Measurements from ENCODE around the gene COL6A5. TPM values are rescaled to one million over a fixed set of nuclear protein-coding genes. Genes with fewer than 3 reads are reported as not detected.

Gene COL6A5
- total and polyA plus RNA-seq, 9 of the 15 experiments (the other 6 are each of a cell fraction or from before 2014, with no cell fraction given) = 1.5 to 9.7 (median 5.6) TPM

DNA sequence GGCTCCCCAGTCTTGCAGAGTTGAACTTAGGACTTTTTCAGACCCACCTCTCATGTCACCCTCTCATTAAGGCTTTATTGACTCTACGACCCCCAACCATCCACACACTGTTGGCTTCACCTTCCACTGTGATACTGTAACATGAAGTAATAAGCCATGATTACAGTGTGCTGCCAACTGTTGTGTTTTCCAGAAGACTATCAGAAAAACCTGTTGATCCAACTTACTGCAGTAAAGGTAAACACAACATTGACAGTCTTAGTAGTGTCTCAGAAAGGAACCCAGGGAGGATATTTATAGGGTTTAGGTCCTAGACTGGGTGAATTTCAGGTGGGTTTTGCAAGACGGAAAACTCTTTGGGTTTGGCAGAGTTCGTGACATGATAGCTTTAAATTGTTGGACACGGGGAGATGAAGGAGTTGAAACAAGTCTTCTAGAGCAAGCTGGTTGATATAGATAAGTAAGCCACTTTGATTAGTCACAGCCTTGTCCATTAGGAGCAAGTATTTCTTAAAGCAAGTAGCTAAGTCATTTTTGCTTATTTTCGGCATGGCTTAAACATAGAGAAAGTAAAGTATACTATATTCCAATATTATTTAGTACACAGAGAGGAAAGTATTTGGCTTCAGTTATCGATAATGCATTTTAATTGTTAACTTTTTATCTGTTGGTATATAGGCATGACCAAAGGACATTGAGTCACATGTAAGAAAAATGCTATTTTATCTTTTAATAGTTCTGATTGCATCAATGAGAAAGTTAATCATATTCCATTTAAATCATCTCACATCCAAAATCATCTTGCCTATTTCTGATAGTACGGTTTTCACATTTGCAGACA lies 2.4 kb upstream of the COL6A5 start (continued):
- TF ChIP-seq, protein P1, sequence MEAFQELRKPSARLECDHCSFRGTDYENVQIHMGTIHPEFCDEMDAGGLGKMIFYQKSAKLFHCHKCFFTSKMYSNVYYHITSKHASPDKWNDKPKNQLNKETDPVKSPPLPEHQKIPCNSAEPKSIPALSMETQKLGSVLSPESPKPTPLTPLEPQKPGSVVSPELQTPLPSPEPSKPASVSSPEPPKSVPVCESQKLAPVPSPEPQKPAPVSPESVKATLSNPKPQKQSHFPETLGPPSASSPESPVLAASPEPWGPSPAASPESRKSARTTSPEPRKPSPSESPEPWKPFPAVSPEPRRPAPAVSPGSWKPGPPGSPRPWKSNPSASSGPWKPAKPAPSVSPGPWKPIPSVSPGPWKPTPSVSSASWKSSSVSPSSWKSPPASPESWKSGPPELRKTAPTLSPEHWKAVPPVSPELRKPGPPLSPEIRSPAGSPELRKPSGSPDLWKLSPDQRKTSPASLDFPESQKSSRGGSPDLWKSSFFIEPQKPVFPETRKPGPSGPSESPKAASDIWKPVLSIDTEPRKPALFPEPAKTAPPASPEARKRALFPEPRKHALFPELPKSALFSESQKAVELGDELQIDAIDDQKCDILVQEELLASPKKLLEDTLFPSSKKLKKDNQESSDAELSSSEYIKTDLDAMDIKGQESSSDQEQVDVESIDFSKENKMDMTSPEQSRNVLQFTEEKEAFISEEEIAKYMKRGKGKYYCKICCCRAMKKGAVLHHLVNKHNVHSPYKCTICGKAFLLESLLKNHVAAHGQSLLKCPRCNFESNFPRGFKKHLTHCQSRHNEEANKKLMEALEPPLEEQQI (IDR thresholded peaks at IDR 0.05) = peak; percentile 46; the same call in 1 of the 2 replicates
- TF ChIP-seq STAT5B (CRISPR knock-in tag; IDR thresholded peaks at IDR 0.05) (no peak), BACH1 (tag; IDR thresholded peaks at IDR 0.05) (no peak), PHF20 (IDR thresholded peaks at IDR 0.05; ENCODE audit: partially characterized antibody) (no peak), ZNF584 (CRISPR knock-in tag; IDR thresholded peaks at IDR 0.05; ENCODE audit: low read depth) (0 out of 2 replicates have a peak, but pooled peaks have one; percentile 44), SNIP1 (IDR thresholded peaks at IDR 0.05; ENCODE audit: low read depth) (no peak), PTBP1 (IDR thresholded peaks at IDR 0.05; ENCODE audit: low read depth, low read length) (no peak), SMARCA4 (IDR thresholded peaks at IDR 0.05) (peak; percentile 96), KAT8 (IDR thresholded peaks at IDR 0.05; ENCODE audit: low read depth) (no peak), NEUROD1 (IDR thresholded peaks at IDR 0.05; ENCODE audit: borderline replicate concordance, low read depth, low read length, partially characterized antibody) (no peak), GATAD2B (IDR thresholded peaks at IDR 0.05; ENCODE audit: borderline replicate concordance) (0 out of 2 replicates have a peak, but pooled peaks have one; percentile 8), NFIX (CRISPR knock-in tag; IDR thresholded peaks at IDR 0.05; ENCODE audit: low read depth) (no peak), IFI16 (CRISPR knock-in tag; IDR thresholded peaks at IDR 0.05) (no peak), MYC (IDR thresholded peaks at IDR 0.05; ENCODE audit: low read depth, low read length) (no peak), MYC (CRISPR knock-in tag; IDR thresholded peaks at IDR 0.05; ENCODE audit: borderline replicate concordance, low read depth) (no peak)
- TF ChIP-seq, protein P2, sequence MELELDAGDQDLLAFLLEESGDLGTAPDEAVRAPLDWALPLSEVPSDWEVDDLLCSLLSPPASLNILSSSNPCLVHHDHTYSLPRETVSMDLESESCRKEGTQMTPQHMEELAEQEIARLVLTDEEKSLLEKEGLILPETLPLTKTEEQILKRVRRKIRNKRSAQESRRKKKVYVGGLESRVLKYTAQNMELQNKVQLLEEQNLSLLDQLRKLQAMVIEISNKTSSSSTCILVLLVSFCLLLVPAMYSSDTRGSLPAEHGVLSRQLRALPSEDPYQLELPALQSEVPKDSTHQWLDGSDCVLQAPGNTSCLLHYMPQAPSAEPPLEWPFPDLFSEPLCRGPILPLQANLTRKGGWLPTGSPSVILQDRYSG (tag; conservative IDR thresholded peaks at IDR 0.05; ENCODE audit: low read depth) = 0 out of 2 replicates have a peak, but pooled peaks have one; percentile 3
- TF ChIP-seq, protein P3, sequence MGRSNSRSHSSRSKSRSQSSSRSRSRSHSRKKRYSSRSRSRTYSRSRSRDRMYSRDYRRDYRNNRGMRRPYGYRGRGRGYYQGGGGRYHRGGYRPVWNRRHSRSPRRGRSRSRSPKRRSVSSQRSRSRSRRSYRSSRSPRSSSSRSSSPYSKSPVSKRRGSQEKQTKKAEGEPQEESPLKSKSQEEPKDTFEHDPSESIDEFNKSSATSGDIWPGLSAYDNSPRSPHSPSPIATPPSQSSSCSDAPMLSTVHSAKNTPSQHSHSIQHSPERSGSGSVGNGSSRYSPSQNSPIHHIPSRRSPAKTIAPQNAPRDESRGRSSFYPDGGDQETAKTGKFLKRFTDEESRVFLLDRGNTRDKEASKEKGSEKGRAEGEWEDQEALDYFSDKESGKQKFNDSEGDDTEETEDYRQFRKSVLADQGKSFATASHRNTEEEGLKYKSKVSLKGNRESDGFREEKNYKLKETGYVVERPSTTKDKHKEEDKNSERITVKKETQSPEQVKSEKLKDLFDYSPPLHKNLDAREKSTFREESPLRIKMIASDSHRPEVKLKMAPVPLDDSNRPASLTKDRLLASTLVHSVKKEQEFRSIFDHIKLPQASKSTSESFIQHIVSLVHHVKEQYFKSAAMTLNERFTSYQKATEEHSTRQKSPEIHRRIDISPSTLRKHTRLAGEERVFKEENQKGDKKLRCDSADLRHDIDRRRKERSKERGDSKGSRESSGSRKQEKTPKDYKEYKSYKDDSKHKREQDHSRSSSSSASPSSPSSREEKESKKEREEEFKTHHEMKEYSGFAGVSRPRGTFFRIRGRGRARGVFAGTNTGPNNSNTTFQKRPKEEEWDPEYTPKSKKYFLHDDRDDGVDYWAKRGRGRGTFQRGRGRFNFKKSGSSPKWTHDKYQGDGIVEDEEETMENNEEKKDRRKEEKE (IDR thresholded peaks at IDR 0.05; ENCODE audit: borderline replicate concordance in 1 of 2, control insufficient read depth in 1 of 2, low read depth in 2 of 2, low read length in 1 of 2) = no peak
- TF ChIP-seq, protein P4, sequence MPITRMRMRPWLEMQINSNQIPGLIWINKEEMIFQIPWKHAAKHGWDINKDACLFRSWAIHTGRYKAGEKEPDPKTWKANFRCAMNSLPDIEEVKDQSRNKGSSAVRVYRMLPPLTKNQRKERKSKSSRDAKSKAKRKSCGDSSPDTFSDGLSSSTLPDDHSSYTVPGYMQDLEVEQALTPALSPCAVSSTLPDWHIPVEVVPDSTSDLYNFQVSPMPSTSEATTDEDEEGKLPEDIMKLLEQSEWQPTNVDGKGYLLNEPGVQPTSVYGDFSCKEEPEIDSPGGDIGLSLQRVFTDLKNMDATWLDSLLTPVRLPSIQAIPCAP (CRISPR knock-in tag; IDR thresholded peaks at IDR 0.05; ENCODE audit: borderline replicate concordance) = no peak
- TF ChIP-seq, protein P5, sequence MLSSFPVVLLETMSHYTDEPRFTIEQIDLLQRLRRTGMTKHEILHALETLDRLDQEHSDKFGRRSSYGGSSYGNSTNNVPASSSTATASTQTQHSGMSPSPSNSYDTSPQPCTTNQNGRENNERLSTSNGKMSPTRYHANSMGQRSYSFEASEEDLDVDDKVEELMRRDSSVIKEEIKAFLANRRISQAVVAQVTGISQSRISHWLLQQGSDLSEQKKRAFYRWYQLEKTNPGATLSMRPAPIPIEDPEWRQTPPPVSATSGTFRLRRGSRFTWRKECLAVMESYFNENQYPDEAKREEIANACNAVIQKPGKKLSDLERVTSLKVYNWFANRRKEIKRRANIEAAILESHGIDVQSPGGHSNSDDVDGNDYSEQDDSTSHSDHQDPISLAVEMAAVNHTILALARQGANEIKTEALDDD (IDR thresholded peaks at IDR 0.05) = peak; percentile 86

Data from K562 (cell line).